ENCODE data around the gene ANXA7. TPM values are rescaled to one million over a fixed set of nuclear protein-coding genes. Genes with fewer than 3 reads are reported as not detected.

ANXA7 gene
- polyA plus RNA-seq, 1 donor from 2014 or later: 23.9 TPM

DNA sequence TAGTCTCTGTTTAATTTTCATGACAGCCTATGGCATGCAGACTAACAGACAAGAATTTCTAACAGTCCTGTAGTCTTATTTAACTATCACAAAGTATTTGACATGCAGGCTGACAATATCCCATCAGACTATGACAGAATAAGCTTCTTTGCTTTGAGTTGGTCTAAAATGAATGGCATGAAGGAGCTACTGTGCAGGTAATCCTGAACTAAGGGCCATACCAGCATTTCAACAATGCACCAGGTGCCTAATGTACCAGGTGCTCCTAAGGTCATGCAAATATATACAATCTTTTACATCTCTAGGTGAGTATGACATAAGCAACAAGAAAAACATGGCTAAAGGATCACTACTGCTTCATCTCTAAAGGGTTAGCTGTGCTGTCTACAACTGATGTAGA is 33.1 kb upstream of the ANXA7 start:
- no peak for TF ChIP-seq SMC3 (conservative IDR thresholded peaks at IDR 0.05; ENCODE audit: poor library complexity)
- no peak for TF ChIP-seq MXI1 (conservative IDR thresholded peaks at IDR 0.05; ENCODE audit: poor library complexity, severe bottlenecking)
- TF ChIP-seq EP300 (conservative IDR thresholded peaks at IDR 0.05; ENCODE audit: poor library complexity, severe bottlenecking): no peak
- no peak for TF ChIP-seq TAF1 (IDR thresholded peaks at IDR 0.05; ENCODE audit: low read depth)
- TF ChIP-seq CTCF (IDR thresholded peaks at IDR 0.05; ENCODE audit: poor library complexity, severe bottlenecking): no peak
- no peak for TF ChIP-seq REST (IDR thresholded peaks at IDR 0.05; ENCODE audit: borderline replicate concordance)
- no peak overlapping the region for H3K27ac ChIP-seq (ENCODE audit: low read length)
- H3K9ac ChIP-seq (ENCODE audit: low read length): no peak overlapping the region

GRCh38 chr10:73444457-73444856 is 30.6 kb upstream of the ANXA7 start:
- no peak for TF ChIP-seq MXI1 (conservative IDR thresholded peaks at IDR 0.05; ENCODE audit: poor library complexity, severe bottlenecking)
- TF ChIP-seq POLR2AphosphoS5 (IDR thresholded peaks at IDR 0.05): no peak
- no peak for TF ChIP-seq CTCF (IDR thresholded peaks at IDR 0.05; ENCODE audit: poor library complexity, severe bottlenecking)
- no peak for TF ChIP-seq RAD21 (conservative IDR thresholded peaks at IDR 0.05)
- TF ChIP-seq EP300 (conservative IDR thresholded peaks at IDR 0.05; ENCODE audit: poor library complexity, severe bottlenecking): no peak
- no peak for TF ChIP-seq SMC3 (conservative IDR thresholded peaks at IDR 0.05; ENCODE audit: poor library complexity)
- TF ChIP-seq EZH2 (IDR thresholded peaks at IDR 0.05; ENCODE audit: borderline replicate concordance, insufficient read depth, low read length, poor library complexity, severe bottlenecking): no peak
- no peaks in the 10 kb centered on the region for H3K36me3 ChIP-seq (ENCODE audit: insufficient read depth, low read length)
- no peak overlapping the region for H2AFZ ChIP-seq (ENCODE audit: low read depth, low read length)

More for the DNA sequence above, 33.1 kb upstream of the ANXA7 start:
- Histone ChIP-seq H4K20me1 (ENCODE audit: insufficient read depth) (no peaks in the 10 kb centered on the region), H3K9me2 (ENCODE audit: insufficient read depth, low read length) (no peaks in the 10 kb centered on the region), H2AFZ (ENCODE audit: low read depth, low read length) (no peak overlapping the region), H3F3A (ENCODE audit: insufficient read depth, low read length, poor library complexity, severe bottlenecking) (no peaks in the 10 kb centered on the region), H3K9me3 (ENCODE audit: low read length) (no peaks in the 10 kb centered on the region), H3K4me2 (ENCODE audit: low read length) (no peak overlapping the region), H3K79me2 (replicated peaks; ENCODE audit: insufficient read depth, low read length) (no peaks in the 10 kb centered on the region), H3K4me3 (ENCODE audit: low read length) (no peak overlapping the region), H3K36me3 (ENCODE audit: insufficient read depth, low read length) (no peaks in the 10 kb centered on the region), H3K27me3 (ENCODE audit: insufficient read depth, low read depth, low read length) (no peaks in the 10 kb centered on the region)

More at GRCh38 chr10:73444457-73444856, 30.6 kb upstream of the ANXA7 start:
- Histone ChIP-seq H3K4me2 (ENCODE audit: low read length) (no peak overlapping the region), H4K20me1 (ENCODE audit: insufficient read depth) (no peaks in the 10 kb centered on the region), H3F3A (ENCODE audit: insufficient read depth, low read length, poor library complexity, severe bottlenecking) (no peaks in the 10 kb centered on the region), H3K27ac (ENCODE audit: low read length) (no peak overlapping the region), H3K27me3 (ENCODE audit: insufficient read depth, low read depth, low read length) (no peaks in the 10 kb centered on the region), H3K9me3 (ENCODE audit: low read length) (no peaks in the 10 kb centered on the region), H3K9me2 (ENCODE audit: insufficient read depth, low read length) (no peaks in the 10 kb centered on the region), H3K79me2 (replicated peaks; ENCODE audit: insufficient read depth, low read length) (no peaks in the 10 kb centered on the region), H3K9ac (ENCODE audit: low read length) (no peak overlapping the region), H3K4me3 (ENCODE audit: low read length) (no peak overlapping the region)
